Fibroblast of the aortic adventitia (primary cell): ENCODE results near the gene RXRA. TPM values are rescaled to one million over a fixed set of nuclear protein-coding genes. Genes with fewer than 3 reads are reported as not detected.

ENCODE experiments used
- DNase-seq: peaks from one replicate; pipeline ENCODE4 v3.0.0-alpha.2; 2010; ENCODE audit warnings: low read depth
- H3K4me3 ChIP-seq: 2 replicates; pipeline ENCODE4 v1.5.1; 2011; ENCODE audit warnings: low read depth, mild to moderate bottlenecking, control low read depth, low read length, moderate library complexity
- CTCF ChIP-seq: IDR thresholded peaks from 2 replicates; pipeline ENCODE4 v1.5.1; 2011; ENCODE audit warnings: mild to moderate bottlenecking, low read length, control low read depth, inconsistent platforms; ENCODE audit not compliant: insufficient read depth
- total RNA-seq: library from RNA; depleted of rRNA; stranded (reverse); fragments of >200 nt; gene quantifications from 2 replicates; pipeline ENCODE4 v1.2.3, GENCODE V29; 2012; ENCODE audit warnings: low replicate concordance

Gene RXRA
- total RNA-seq, 1 donor: 20.9 TPM

GRCh38 chr9:134403682-134404301 is 77.5 kb downstream of the RXRA start:
- peak; percentile 21 for TF ChIP-seq CTCF
- H3K4me3 ChIP-seq: no peak overlapping the region
- peak; percentile 93 for DNase-seq

GRCh38 chr9:134404376-134405358 is 78.4 kb downstream of the RXRA start:
- no peak overlapping the region for H3K4me3 ChIP-seq
- TF ChIP-seq CTCF: no peak
- no peak for DNase-seq

GRCh38 chr9:134405527-134405926 is 79.3 kb downstream of the RXRA start:
- no peak for TF ChIP-seq CTCF
- DNase-seq: no peak

GRCh38 chr9:134406366-134407120 is 80.3 kb downstream of the RXRA start:
- peak overlapping the region; percentile 26 for H3K4me3 ChIP-seq
- TF ChIP-seq CTCF: no peak
- DNase-seq: peak; percentile 22

More at GRCh38 chr9:134405527-134405926, 79.3 kb downstream of the RXRA start:
- H3K4me3 ChIP-seq: no peak overlapping the region

GRCh38 chr9:134407121-134407779 is 81.0 kb downstream of the RXRA start:
- TF ChIP-seq CTCF: no peak
- peak overlapping the region; percentile 26 for H3K4me3 ChIP-seq
- DNase-seq: peak; percentile 92

- H3K4me3 ChIP-seq: no peak overlapping the region
- no peak for TF ChIP-seq CTCF
- no peak for DNase-seq
Measured at GRCh38 chr9:134408389-134408788, 82.1 kb downstream of the RXRA start.
